Calu3 (cell line): ENCODE data around the gene RSF1. TPM values are rescaled to one million over a fixed set of nuclear protein-coding genes. Genes with fewer than 3 reads are reported as not detected.

Experiments used
- BruUV-seq: library from RNA; stranded (reverse); fragments of 400-500 nt; replicated peaks from 2 replicates; lab custom pipeline; 2021; lab: Mats Ljungman, UMichigan
- CTCF ChIA-PET: fragments of 300-600 bp; sonication (Branson Sonifier 250); formaldehyde crosslinking; loops from one replicate; lab custom pipeline; 2022; ENCODE audit warnings: antibody characterized with exemption; lab: Charles Lee
- DNase-seq: peaks from one replicate; pipeline ENCODE4 v3.0.0; 2022
- H3K27ac Mint-ChIP-seq: one replicate; pipeline ENCODE4 v1.8.0; 2022; ENCODE audit warnings: mixed read lengths; ENCODE audit not compliant: unreplicated experiment
- H3K27me3 Mint-ChIP-seq: one replicate; pipeline ENCODE4 v1.8.0; 2022; ENCODE audit warnings: mixed read lengths; ENCODE audit not compliant: unreplicated experiment
- H3K36me3 Mint-ChIP-seq: one replicate; pipeline ENCODE4 v1.8.0; 2022; ENCODE audit warnings: mild to moderate bottlenecking, moderate library complexity, mixed read lengths; ENCODE audit not compliant: insufficient read depth, unreplicated experiment
- H3K4me1 Mint-ChIP-seq: one replicate; pipeline ENCODE4 v1.8.0; 2022; ENCODE audit warnings: mild to moderate bottlenecking, low read depth, mixed read lengths; ENCODE audit not compliant: unreplicated experiment
- H3K4me3 Mint-ChIP-seq: one replicate; pipeline ENCODE4 v1.8.0; 2022; ENCODE audit warnings: mild to moderate bottlenecking, low read depth, moderate library complexity, mixed read lengths; ENCODE audit not compliant: unreplicated experiment
- H3K9me3 Mint-ChIP-seq: one replicate; pipeline ENCODE4 v1.8.0; 2022; ENCODE audit warnings: low read depth, mixed read lengths; ENCODE audit not compliant: unreplicated experiment
- CTCF ChIP-seq: fragments of 200-600 bp; IDR thresholded peaks from one replicate; pipeline ENCODE4 v1.8.0; 2022; ENCODE audit warnings: antibody characterized with exemption; ENCODE audit not compliant: unreplicated experiment
- intact Hi-C: fragments of 100-400 bp; cut with micrococcal nuclease; formaldehyde crosslinking; loops from one replicate; pipeline ENCODE4 v1.10.0; 2022; ENCODE audit not compliant: unreplicated experiment
- total RNA-seq: library from RNA; stranded (reverse); gene quantifications from 2 replicates; pipeline ENCODE4 v1.2.3, GENCODE V29; 2022

The RSF1 gene
- total RNA-seq, 1 experiment from 2014 or later = 68.5 TPM

- H3K36me3 Mint-ChIP-seq = peaks cover 13% of the 10 kb centered on the region
- H3K4me1 Mint-ChIP-seq = no peaks in the 10 kb centered on the region
- TF ChIP-seq CTCF = no peak
- H3K27ac Mint-ChIP-seq = no peak overlapping the region
- no TSS peak for BruUV-seq
- no peaks in the 10 kb centered on the region for H3K27me3 Mint-ChIP-seq
- no peak for DNase-seq
- H3K9me3 Mint-ChIP-seq = no peaks in the 10 kb centered on the region
- CTCF ChIA-PET = no interaction called here
- no peak overlapping the region for H3K4me3 Mint-ChIP-seq
- intact Hi-C loops = no loop called here
These were observed 97.5 kb downstream of the RSF1 start for GRCh38 chr11:77723024-77723423.

- Mint-ChIP-seq H3K4me3 (no peak overlapping the region), H3K27me3 (no peaks in the 10 kb centered on the region), H3K36me3 (peaks cover 14% of the 10 kb centered on the region), H3K4me1 (peaks cover 31% of the 10 kb centered on the region), H3K27ac (peak overlapping the region; percentile 67), H3K9me3 (no peaks in the 10 kb centered on the region)
- CTCF ChIA-PET = no interaction called here
- no peak for TF ChIP-seq CTCF
- BruUV-seq = no TSS peak
- intact Hi-C loops = loop anchor here (10.0 kb wide), 1 partner anchor 104 kb away; no protein-coding TSS in a partner anchor
- DNase-seq = no peak
These were observed 110.2 kb downstream of the RSF1 start for GRCh38 chr11:77710358-77710757.

GRCh38 chr11:77705876-77706579 lies 114.5 kb downstream of the RSF1 start:
- H3K4me3 Mint-ChIP-seq = peak overlapping the region; percentile 56
- TF ChIP-seq CTCF = no peak

GRCh38 chr11:77705195-77705875 lies 115.2 kb downstream of the RSF1 start:
- H3K9me3 Mint-ChIP-seq = no peaks in the 10 kb centered on the region
- CTCF ChIA-PET = interaction anchor here (1.0 to 1.2 kb wide), 2 partner anchors 20 to 289 kb away, joined by 5 read pairs; partner anchors contain the start of gene INTS4

More at GRCh38 chr11:77705876-77706579, 114.5 kb downstream of the RSF1 start:
- BruUV-seq = no TSS peak
- intact Hi-C loops = loop anchor here (5.0 kb wide), 1 partner anchor 286 kb away; the partner anchor contains the start of gene INTS4
- Mint-ChIP-seq H3K27ac (peak overlapping the region; percentile 98), H3K9me3 (no peaks in the 10 kb centered on the region), H3K4me1 (peaks cover 27% of the 10 kb centered on the region), H3K27me3 (no peaks in the 10 kb centered on the region), H3K36me3 (peaks cover 27% of the 10 kb centered on the region)
- CTCF ChIA-PET = interaction anchor here (0.5 to 1.2 kb wide), 3 partner anchors 20 to 289 kb away, joined by 3 to 5 read pairs (median 5); partner anchors contain the start of gene INTS4
- DNase-seq = peak; percentile 5

More at GRCh38 chr11:77705195-77705875, 115.2 kb downstream of the RSF1 start:
- H3K27ac Mint-ChIP-seq = peak overlapping the region; percentile 98
- peak; percentile 79 for DNase-seq
- H3K27me3 Mint-ChIP-seq = no peaks in the 10 kb centered on the region
- TF ChIP-seq CTCF = no peak
- intact Hi-C loops = loop anchor here (5.0 kb wide), 1 partner anchor 287 kb away; the partner anchor contains the start of gene INTS4
- BruUV-seq = no TSS peak
- H3K4me1 Mint-ChIP-seq = peaks cover 22% of the 10 kb centered on the region
- H3K36me3 Mint-ChIP-seq = peaks cover 30% of the 10 kb centered on the region
- H3K4me3 Mint-ChIP-seq = peak overlapping the region; percentile 56
